Measurements from ENCODE around the gene CYP3A7. TPM values are rescaled to one million over a fixed set of nuclear protein-coding genes. Genes with fewer than 3 reads are reported as not detected.
"Not testable (repeated sequence)": the region's sequence is repeated elsewhere in the genome, so short reads cannot be mapped to it uniquely, and the experiment has no call there.

Gene CYP3A7
- total RNA-seq, 4 donors from 2014 or later, result 0.91 TPM; not detected in 3

DNA sequence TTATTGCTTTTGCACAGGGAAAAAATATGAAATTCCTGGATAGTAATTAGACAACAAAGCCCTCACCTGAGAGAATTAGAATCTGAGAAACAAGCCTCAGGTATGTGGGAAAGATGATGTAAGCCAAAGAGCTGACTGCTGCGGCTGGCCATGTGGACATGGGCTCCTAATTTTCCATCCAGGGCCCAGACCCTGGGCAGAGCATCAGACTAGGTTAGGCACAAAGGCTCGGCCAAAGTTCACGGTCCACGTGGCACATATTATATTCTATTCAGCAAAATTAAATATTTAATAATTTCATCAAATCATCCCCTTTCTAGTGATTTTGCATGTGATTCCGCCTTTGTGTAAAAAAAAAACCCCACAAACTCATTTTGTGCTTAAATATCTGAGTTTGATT, 43.9 kb upstream of the CYP3A7 start:
- H3K27ac ChIP-seq, result no peak overlapping the region
- intact Hi-C loops (cut with DNase I; ENCODE audit: low total_unique reads), result no loop called here

DNA sequence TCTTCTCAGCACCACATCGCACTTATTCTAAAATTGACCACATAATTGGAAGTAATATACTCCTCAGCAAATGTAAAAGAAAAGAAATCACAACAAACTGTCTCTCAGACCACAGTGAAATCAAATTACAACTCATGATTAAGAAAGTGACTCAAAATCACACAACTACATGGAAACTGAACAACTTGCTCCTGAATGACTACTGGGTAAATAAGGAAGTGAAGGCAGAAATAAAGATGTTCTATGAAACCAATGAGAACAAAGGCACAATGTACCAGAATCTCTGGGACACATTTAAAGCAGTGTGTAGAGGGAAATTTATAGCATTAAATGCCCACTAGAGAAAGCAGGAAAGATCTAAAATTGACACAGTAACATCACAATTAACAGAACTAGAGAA, 38.4 kb upstream of the CYP3A7 start:
- H3K27me3 ChIP-seq; H3K4me1 ChIP-seq; intact Hi-C loops (cut with DNase I; ENCODE audit: low total_unique reads); H3K36me3 ChIP-seq; H3K9me3 ChIP-seq; H3K4me3 ChIP-seq; DNase-seq; H3K27ac ChIP-seq: not testable (repeated sequence)

More for the DNA sequence above, 43.9 kb upstream of the CYP3A7 start:
- Histone ChIP-seq H3K9me3 (no peaks in the 10 kb centered on the region), H3K36me3 (no peaks in the 10 kb centered on the region), H3K27me3 (no peaks in the 10 kb centered on the region), H3K4me3 (no peak overlapping the region), H3K4me1 (no peaks in the 10 kb centered on the region)
- TF ChIP-seq POLR2A (IDR thresholded peaks at IDR 0.05), result no peak
- TF ChIP-seq, protein P1, sequence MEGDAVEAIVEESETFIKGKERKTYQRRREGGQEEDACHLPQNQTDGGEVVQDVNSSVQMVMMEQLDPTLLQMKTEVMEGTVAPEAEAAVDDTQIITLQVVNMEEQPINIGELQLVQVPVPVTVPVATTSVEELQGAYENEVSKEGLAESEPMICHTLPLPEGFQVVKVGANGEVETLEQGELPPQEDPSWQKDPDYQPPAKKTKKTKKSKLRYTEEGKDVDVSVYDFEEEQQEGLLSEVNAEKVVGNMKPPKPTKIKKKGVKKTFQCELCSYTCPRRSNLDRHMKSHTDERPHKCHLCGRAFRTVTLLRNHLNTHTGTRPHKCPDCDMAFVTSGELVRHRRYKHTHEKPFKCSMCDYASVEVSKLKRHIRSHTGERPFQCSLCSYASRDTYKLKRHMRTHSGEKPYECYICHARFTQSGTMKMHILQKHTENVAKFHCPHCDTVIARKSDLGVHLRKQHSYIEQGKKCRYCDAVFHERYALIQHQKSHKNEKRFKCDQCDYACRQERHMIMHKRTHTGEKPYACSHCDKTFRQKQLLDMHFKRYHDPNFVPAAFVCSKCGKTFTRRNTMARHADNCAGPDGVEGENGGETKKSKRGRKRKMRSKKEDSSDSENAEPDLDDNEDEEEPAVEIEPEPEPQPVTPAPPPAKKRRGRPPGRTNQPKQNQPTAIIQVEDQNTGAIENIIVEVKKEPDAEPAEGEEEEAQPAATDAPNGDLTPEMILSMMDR (IDR thresholded peaks at IDR 0.05), result no peak
- DNase-seq, result no peak

DNA sequence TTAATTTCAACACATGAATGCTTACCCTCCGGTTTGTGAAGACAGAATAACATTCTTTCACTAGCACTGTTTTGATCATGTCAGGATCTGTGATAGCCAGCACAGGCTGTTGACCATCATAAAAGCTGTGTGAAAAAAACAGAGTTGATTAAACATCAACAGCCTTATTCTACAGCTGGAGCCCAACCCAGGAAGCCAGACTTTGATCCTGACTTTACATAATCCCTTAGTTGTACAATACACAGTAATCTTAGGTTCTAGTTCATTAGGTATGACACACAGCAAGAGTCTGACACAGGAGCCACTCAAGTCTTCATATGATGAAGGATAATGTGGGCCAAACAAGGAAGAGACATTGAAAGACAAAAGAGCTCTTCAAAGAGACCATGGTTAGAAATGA, 37.6 kb upstream of the CYP3A7 start:
- intact Hi-C loops (cut with DNase I; ENCODE audit: low total_unique reads), result no loop called here
- TF ChIP-seq, protein P1 (IDR thresholded peaks at IDR 0.05), result no peak
- no peak for TF ChIP-seq POLR2A (IDR thresholded peaks at IDR 0.05)
- H3K36me3 ChIP-seq, result no peaks in the 10 kb centered on the region
- DNase-seq, result no peak
- no peak overlapping the region for H3K4me3 ChIP-seq
- no peaks in the 10 kb centered on the region for H3K9me3 ChIP-seq
- H3K27ac ChIP-seq, result no peak overlapping the region
- H3K4me1 ChIP-seq, result no peaks in the 10 kb centered on the region
- H3K27me3 ChIP-seq, result no peaks in the 10 kb centered on the region

DNA sequence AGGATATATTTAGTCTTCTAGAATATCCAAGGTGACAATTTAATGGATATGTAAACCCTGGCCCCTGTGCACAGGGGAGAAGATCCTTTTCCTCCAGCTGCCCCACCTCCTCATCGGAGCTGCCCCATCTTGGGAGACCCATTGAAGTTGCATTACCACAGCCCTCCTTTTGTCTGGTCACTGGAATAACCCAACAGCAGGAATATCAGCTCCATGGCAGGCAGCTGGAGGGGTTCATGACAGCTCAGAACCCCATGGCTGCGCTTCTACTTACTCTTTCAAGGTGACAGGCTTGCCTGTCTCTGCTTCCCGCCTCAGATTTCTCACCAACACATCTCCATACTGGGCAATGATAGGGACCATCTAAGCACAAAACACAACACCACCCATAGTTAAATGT, 34.5 kb upstream of the CYP3A7 start:
- H3K27ac ChIP-seq; H3K9me3 ChIP-seq; DNase-seq; H3K27me3 ChIP-seq; H3K4me1 ChIP-seq; H3K4me3 ChIP-seq; intact Hi-C loops (cut with DNase I; ENCODE audit: low total_unique reads); H3K36me3 ChIP-seq: not testable (repeated sequence)

DNA sequence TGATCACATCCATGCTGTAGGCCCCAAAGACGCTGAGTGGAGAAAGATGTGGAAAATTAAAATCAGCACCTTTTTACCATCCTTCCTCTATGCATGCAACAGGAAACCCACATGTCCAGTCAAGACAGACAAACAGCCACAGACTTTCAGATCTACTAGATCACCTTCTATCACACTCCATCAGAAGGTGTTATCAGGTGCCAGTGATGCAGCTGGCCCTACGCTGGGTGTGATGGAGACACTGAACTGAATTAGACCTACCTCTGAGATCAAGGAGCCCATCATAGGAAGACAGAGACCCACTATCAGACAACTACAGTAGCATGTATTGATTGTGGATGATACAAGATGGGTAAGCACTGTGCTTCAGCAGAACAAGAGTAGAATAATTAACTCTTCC, 33.5 kb upstream of the CYP3A7 start:
- DNase-seq, result no peak
- no peak overlapping the region for H3K4me3 ChIP-seq
- H3K27ac ChIP-seq, result no peak overlapping the region
- TF ChIP-seq, protein P1 (IDR thresholded peaks at IDR 0.05), result no peak
- no peak for TF ChIP-seq POLR2A (IDR thresholded peaks at IDR 0.05)
- no peaks in the 10 kb centered on the region for H3K4me1 ChIP-seq
- intact Hi-C loops (cut with DNase I; ENCODE audit: low total_unique reads), result no loop called here
- no peaks in the 10 kb centered on the region for H3K36me3 ChIP-seq
- no peaks in the 10 kb centered on the region for H3K27me3 ChIP-seq
- no peaks in the 10 kb centered on the region for H3K9me3 ChIP-seq

DNA sequence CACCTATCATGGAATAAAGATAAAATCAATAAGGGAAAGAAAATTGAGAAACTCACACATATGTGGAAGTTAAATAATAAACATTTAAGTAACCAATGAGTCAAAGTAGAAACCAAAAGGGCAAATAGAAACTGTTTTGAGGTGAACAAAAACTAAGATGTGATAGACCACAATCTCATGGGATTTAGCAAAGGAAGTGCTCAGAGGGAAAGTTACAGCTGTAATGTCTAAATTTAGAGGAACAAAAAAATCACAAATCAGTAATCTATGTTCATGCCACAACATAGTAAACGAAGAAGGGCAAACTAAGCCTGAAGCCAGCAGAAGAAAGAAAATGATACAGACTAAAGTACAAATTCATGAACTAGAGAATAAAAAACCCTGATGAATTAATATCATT, 32.7 kb upstream of the CYP3A7 start:
- Histone ChIP-seq H3K4me3 (no peak overlapping the region), H3K9me3 (no peaks in the 10 kb centered on the region), H3K27ac (no peak overlapping the region), H3K4me1 (no peaks in the 10 kb centered on the region), H3K27me3 (no peaks in the 10 kb centered on the region), H3K36me3 (no peaks in the 10 kb centered on the region)
- intact Hi-C loops (cut with DNase I; ENCODE audit: low total_unique reads), result no loop called here
- no peak for DNase-seq
- TF ChIP-seq POLR2A (IDR thresholded peaks at IDR 0.05), result no peak
- TF ChIP-seq, protein P1 (IDR thresholded peaks at IDR 0.05), result no peak

All from uterus (tissue), 4 donors.